NCI-H2107 treated with DMSO at 0.1 percent for 48 hours (cell line): ENCODE results near the gene BARHL1.
"Not testable (repeated sequence)": the region's sequence is repeated elsewhere in the genome, so short reads cannot be mapped to it uniquely, and the experiment has no call there.

Experiments used
- DNase-seq: peaks from one replicate; lab custom pipeline; 2025; ENCODE audit not compliant: unreplicated experiment; lab: John Stamatoyannopoulos, UW

The BARHL1 gene

GRCh38 chr9:132556235-132556634 is 26.2 kb upstream of the BARHL1 start:
- DNase-seq: no peak

DNA sequence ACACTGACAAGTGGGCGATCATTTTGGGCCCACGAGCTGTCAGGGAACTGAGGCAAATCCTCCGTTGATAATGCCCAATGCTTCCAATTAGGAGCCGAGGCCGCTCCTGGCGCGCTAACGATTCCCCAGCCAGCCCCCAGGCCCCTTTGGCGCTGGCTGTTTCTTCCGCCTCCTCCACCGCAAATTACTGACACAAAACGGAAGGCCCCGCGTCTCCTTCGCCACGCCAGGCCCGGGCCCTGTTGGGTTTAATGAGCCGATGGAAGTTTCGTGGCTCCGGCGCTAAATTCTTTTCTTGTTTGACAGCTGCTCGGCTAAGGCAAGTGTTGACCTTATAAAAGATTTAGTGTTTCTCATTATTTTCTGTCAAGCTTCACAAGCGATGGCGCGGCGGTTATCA is 25.7 kb upstream of the BARHL1 start:
- no peak for DNase-seq

DNA sequence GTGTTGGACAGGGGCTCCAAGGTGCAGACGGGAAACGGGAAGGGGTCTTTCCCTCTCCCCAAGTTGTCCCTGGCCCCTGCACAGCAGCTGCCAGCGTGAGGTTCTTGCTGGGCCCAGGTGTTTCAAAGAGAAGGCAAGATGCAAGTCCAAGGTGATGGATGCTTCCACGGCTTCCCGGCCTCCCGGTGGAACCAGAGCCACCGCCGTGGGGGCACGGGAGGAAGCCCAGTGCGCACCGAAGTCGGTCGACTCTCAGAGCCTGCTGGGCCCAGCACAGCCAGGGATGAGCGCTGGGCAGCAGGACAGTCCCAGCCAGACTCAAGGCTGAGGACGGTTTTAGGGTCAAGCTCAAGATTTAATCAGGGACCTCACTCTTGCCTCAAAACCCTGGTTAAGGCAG is 25.2 kb upstream of the BARHL1 start:
- DNase-seq: no peak

GRCh38 chr9:132559711-132560110 is 22.7 kb upstream of the BARHL1 start:
- DNase-seq: no peak

- no peak for DNase-seq
These were observed 21.7 kb upstream of the BARHL1 start for GRCh38 chr9:132560616-132561202.

DNA sequence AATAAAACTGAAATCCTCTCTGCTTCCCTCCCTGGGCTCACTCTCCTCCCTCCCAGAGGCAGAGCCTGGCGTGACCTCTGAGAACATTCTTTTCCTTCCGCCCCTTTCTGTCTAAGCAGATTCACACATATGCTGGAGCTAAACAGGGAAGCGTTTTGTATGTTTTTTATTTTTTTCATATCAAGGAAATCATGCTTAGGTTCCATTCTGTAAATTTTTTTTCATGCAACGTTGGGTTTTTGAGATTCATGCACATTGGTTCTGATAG is 20.2 kb upstream of the BARHL1 start:
- DNase-seq: no peak

DNA sequence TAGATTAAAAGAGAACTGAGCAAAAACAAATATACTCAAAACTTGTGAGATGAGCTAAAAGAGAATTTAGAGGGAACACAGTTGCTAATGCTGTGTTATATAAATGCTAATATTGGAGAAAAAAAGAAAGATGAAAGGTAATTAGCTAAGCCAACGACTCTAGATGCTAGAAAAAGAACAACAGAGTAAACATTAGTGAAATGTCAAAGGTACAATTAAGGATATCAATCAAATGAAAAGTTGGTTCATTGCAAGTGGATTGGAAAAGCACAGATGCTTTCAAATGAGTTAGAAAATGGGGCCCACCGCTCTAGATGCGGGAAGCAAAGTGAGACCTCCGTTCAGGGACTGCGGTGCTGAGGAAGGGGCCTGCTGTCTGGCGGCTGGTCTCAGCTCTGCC is 17.9 kb upstream of the BARHL1 start:
- DNase-seq: no peak

GRCh38 chr9:132568787-132569186 is 13.6 kb upstream of the BARHL1 start:
- not testable (repeated sequence) for DNase-seq

GRCh38 chr9:132571806-132572600 is 10.4 kb upstream of the BARHL1 start:
- DNase-seq: no peak

GRCh38 chr9:132572921-132573320 is 9.5 kb upstream of the BARHL1 start:
- no peak for DNase-seq

GRCh38 chr9:132575005-132575609 is 7.3 kb upstream of the BARHL1 start:
- DNase-seq: peak; percentile 33

GRCh38 chr9:132575811-132576210 is 6.6 kb upstream of the BARHL1 start:
- DNase-seq: no peak

- no peak for DNase-seq
These were observed 5.3 kb upstream of the BARHL1 start for GRCh38 chr9:132577119-132577518.

- no peak for DNase-seq
These were observed 4.0 kb upstream of the BARHL1 start for GRCh38 chr9:132578367-132578932.

DNA sequence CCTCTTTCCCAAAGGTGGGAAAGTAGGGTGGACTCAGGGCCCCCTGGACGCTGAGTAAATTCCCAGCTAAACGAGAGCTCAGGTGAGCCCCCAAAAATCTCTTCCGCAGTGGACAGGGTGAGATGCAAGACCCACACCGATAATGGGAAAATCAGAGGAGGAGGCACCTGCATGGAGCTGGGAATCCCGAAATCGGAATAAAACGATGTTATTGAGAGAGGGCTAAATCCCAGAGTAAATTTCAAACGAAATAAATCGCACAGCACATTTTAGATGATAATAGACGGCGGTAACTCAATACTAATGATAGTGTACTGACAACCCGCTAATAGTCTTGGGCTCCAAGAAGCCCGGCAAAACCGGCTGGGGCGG is 3.0 kb upstream of the BARHL1 start:
- no peak for DNase-seq

DNA sequence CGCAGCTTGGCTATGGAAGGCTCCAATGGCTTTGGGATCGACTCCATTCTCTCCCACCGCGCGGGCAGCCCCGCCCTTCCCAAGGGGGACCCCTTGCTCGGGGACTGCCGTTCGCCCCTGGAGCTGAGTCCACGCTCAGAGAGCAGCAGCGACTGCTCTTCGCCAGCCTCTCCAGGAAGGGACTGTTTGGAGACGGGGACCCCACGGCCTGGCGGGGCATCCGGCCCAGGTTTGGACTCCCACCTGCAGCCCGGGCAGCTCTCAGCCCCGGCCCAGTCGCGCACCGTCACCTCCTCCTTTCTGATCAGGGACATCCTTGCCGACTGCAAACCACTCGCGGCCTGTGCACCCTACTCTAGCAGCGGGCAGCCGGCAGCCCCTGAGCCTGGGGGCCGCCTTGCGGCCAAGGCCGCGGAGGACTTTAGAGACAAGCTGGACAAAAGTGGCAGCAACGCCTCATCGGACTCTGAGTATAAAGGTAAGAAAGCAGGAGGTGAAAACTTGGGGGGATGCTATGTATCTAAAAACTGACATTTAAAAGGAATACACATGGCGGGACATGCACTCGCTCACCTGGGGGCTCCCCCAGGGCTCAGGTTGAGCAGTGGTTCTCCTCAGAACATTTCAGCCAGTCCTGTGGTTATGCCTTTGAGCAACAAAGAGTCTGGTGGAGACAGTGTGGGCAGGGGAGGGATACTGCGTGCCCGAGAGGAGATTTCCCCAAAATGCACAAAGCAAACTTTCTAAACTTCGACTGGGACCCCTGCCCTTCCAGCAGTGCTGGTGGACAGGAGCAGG is 579 bp downstream of the BARHL1 start:
- no peak for DNase-seq

GRCh38 chr9:132583584-132584304 is 1.3 kb downstream of the BARHL1 start:
- no peak for DNase-seq

GRCh38 chr9:132584601-132585560 is 2.5 kb downstream of the BARHL1 start:
- no peak for DNase-seq

- DNase-seq: no peak
These were observed 3.8 kb downstream of the BARHL1 start for GRCh38 chr9:132585954-132586829.
